ENCODE results near the gene TRAM2.

TRAM2 gene

GRCh38 chr6:52544602-52545405 lies 32.1 kb downstream of the TRAM2 start:
- no peak for DNase-seq

DNA sequence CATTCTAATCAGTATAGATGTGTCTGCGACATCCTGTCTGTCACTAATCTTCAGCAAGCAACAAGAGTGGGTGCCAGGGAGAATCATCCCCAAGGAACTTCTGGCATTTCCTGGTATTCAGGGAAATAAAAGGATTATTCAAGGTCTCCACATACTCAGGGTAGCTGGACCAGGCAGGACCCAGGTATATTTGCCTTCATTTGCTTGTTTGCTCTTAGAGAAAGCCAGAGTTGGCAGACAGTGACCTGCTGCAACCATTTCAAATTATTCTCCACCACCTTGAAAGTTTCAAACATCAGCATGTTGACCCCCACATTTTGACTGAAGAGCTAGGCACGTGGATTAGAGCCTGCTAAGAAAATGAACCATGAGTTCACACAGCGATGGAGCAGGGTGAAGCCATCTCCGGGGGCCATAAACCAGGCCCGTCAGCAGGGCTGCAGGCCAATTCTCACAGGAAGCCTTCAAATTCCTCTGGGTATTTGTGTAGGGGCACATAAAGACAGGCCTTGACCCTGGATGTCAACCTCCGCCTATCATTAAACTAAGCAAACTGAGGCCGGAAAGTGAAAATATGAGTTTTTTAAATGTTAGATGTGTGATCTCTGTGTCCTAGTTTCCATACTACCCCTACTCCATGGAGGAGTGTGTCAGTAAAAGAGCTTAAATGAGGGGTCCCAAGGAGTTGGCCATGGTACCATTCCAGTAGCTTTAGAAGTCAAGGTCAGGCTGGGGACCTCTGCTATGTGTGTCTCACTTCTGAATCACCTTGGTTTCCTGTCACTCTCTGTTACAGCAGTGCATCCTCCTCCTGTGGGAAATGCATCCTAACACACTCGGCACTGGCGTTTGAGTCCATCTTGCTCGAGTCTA lies 32.9 kb downstream of the TRAM2 start:
- DNase-seq = no peak

DNA sequence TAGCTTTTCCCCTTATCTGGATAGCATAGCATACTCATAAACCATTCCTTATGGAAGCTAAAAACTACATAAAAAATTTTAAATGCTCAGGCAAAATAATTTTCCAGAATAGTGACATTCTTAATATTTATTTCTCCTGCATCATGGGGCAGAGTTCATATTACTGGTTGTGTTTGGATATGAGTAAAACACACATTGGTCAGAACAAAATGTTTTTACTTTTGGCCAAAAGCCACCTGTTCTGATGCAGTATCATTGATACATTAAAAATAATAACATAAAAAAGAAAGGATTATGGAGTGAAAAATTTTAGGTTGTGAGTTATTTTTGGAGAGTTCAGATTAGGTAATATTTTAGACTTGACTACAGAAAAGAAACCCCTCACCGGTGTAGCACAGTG lies 33.6 kb downstream of the TRAM2 start:
- DNase-seq = no peak

DNA sequence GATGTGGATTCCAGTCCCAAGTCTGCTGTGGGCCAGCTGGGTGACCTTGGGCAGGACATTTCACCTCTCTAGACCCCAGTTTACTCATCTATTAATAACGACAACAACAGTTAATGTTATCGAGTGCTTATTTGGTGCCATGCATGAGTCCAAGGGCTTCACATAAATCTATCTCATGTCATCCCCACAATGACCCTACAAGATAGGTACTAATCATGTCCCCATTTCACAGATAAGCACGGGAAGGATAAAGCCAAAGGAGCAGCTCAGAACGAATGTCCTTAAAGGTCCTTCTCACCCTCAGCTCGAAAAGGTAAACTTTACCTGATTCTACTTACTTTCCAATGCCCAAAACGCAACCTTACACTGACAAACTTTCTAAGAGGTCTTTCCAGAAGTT lies 35.7 kb downstream of the TRAM2 start:
- DNase-seq = no peak

DNA sequence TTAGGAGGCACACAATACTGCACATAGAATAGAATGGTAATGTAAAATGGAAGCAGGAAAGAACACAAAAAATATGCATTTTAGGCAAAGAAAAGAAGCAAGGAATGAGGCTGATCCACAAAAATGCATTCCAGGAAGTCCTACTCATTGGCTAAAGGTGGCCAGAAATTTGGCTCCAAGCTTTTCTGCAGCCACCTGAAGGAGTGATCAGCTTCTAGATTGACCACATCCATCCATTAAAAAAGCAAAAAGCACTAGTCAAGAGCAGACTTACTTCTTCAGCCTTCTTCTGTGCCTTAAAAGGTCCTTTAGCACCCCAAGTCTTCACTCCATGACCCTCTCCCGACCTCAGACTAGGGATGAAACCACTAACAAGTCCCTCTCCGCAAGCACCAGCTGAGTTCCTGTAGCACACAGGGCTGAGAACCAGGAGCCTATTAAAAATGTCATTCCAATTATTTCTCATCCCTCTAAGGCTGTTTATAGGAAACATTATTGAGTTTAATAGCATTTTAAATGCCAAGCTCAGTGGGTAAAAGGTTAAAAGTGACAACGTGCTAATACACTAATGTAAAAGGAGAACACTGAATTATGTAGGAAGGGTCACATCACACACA lies 36.5 kb downstream of the TRAM2 start:
- no peak for DNase-seq

GRCh38 chr6:52539607-52540006 lies 37.3 kb downstream of the TRAM2 start:
- no peak for DNase-seq

- no peak for DNase-seq
Measured at GRCh38 chr6:52538901-52539354, 37.9 kb downstream of the TRAM2 start.

GRCh38 chr6:52538252-52538900 lies 38.5 kb downstream of the TRAM2 start:
- no peak for DNase-seq

- DNase-seq = no peak
Measured at GRCh38 chr6:52537001-52537753, 39.7 kb downstream of the TRAM2 start.

- DNase-seq = no peak
Measured at GRCh38 chr6:52536424-52536916, 40.4 kb downstream of the TRAM2 start.

GRCh38 chr6:52535711-52536423 lies 41.0 kb downstream of the TRAM2 start:
- DNase-seq = no peak

GRCh38 chr6:52534966-52535390 lies 41.9 kb downstream of the TRAM2 start:
- DNase-seq = no peak

- no peak for DNase-seq
Measured at GRCh38 chr6:52534363-52534762, 42.5 kb downstream of the TRAM2 start.

- no peak for DNase-seq
Measured at GRCh38 chr6:52533491-52533890, 43.4 kb downstream of the TRAM2 start.

DNA sequence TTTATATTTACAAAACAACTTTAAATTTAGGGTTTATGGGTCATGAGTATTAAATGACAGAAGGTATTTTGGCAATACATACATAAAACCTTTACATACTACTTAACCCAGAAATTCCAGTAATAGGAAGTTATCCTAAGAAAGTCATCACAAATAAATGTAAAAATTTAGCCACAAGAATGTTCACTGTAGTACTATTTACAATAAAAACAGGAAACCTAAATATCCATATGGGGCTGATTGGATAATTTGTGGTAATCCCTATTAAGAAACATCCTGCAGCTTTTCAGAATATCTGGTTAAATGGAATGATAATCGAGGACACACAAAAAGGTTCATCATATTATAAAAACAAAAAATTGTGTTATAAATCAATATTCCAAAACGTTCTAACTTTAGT lies 44.4 kb downstream of the TRAM2 start:
- DNase-seq = no peak

DNA sequence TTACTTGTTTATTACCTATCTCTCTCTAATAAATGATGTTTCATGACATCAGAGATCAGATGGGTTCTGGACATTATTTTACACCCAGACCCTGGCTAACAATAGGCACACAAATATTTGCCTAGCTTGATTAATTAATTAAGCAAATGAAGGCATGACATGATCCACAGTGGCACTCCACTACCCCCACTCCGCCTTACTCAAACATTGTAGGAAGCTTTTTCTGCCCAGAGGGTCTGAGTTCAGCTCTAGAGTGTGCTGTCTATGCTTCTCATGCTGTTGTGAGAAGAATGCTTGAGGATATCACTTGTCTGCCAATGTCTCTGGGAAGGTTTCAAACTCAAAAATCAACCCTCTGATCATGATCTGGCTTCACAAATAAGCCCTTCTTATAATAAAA lies 45.0 kb downstream of the TRAM2 start:
- no peak for DNase-seq

DNA sequence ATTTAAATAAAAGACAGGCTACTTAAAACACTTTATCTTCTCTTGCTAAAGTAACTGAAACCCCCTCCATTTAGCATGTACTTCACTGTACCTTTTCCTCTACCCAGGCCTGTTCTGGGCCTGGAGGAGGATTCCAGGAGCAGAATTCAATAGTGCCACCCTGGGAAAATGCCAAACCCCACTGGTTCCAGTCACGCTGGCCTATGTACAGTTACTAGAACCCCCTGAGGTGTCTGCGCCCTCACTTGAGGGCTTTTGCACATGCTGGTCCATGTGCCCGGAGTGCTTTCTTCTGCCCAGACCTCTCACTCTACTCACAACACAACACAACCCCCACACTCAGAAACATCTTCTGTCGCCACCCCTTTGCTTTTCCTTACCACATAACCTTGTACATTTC lies 45.5 kb downstream of the TRAM2 start:
- DNase-seq = no peak

- DNase-seq = no peak
Measured at GRCh38 chr6:52530351-52530750, 46.5 kb downstream of the TRAM2 start.

GRCh38 chr6:52529311-52529710 lies 47.5 kb downstream of the TRAM2 start:
- no peak for DNase-seq

GRCh38 chr6:52527436-52527835 lies 49.4 kb downstream of the TRAM2 start:
- DNase-seq = no peak

- no peak for DNase-seq
Measured at GRCh38 chr6:52526634-52527033, 50.2 kb downstream of the TRAM2 start.
